Cardiac muscle cell (in vitro differentiated cells and primary cell): ENCODE results near the gene SHQ1. TPM values are rescaled to one million over a fixed set of nuclear protein-coding genes. Genes with fewer than 3 reads are reported as not detected.

Experiments
- DNase-seq, 2 donors: peaks; one replicate each; pipeline versions ENCODE4 v3.0.0 to v3.0.0-alpha.2; 2010 to 2017; ENCODE audit warnings: low read depth in 1 of 2, low spot score in 1 of 2
- H3K27ac ChIP-seq: fragments of 200-600 bp; sonication (generic); 2 replicates; pipeline ENCODE4 v1.5.1; 2016
- H3K27me3 ChIP-seq: fragments of 200-600 bp; sonication (generic); 2 replicates; pipeline ENCODE4 v1.6.0; 2016; ENCODE audit warnings: control low read depth
- H3K36me3 ChIP-seq: fragments of 200-600 bp; sonication (generic); 2 replicates; pipeline ENCODE4 v1.5.1; 2016; ENCODE audit warnings: control low read depth
- H3K4me1 ChIP-seq: fragments of 200-600 bp; sonication (generic); 2 replicates; pipeline ENCODE4 v1.8.1; 2017; ENCODE audit warnings: low read depth, mild to moderate bottlenecking, mixed run types
- H3K4me3 ChIP-seq: fragments of 200-600 bp; sonication (generic); 2 replicates; pipeline ENCODE4 v1.5.1; 2016; ENCODE audit warnings: mild to moderate bottlenecking
- H3K9me3 ChIP-seq: fragments of 200-600 bp; sonication (generic); 2 replicates; pipeline ENCODE4 v1.5.1; 2017; ENCODE audit warnings: low read depth, mild to moderate bottlenecking, control low read depth
- CTCF ChIP-seq: IDR thresholded peaks from 2 replicates; pipeline ENCODE4 v1.5.1; 2012; ENCODE audit warnings: low read depth, mild to moderate bottlenecking, low read length
- polyA plus RNA-seq: library from polyadenylated mRNA; unstranded; fragments of >200 nt; fragmentation: Nextera tagmentation; extraction: Ambion mirVana; gene quantifications from 2 replicates; pipeline ENCODE4 v1.2.1, GENCODE V29; 2016
- total RNA-seq: library from RNA; depleted of rRNA; stranded (reverse); fragments of >200 nt; gene quantifications from 2 replicates; pipeline ENCODE4 v1.2.3, GENCODE V29; 2016

Gene SHQ1
- total and polyA plus RNA-seq, 2 experiments from 2014 or later: 15.2 to 20.1 TPM

- no peaks in the 10 kb centered on the region for H3K27me3 ChIP-seq
- H3K36me3 ChIP-seq: no peaks in the 10 kb centered on the region
- no peak overlapping the region for H3K4me3 ChIP-seq
- TF ChIP-seq CTCF: no peak
- H3K27ac ChIP-seq: no peak overlapping the region
- no peaks in the 10 kb centered on the region for H3K9me3 ChIP-seq
- DNase-seq: no peak
- peaks cover 11% of the 10 kb centered on the region for H3K4me1 ChIP-seq
Observed at GRCh38 chr3:72816862-72817355, 31.3 kb downstream of the SHQ1 start.

GRCh38 chr3:72814308-72814707 lies 33.9 kb downstream of the SHQ1 start:
- no peak for TF ChIP-seq CTCF
- no peak overlapping the region for H3K27ac ChIP-seq
- no peak for DNase-seq

GRCh38 chr3:72812201-72812600 lies 36.0 kb downstream of the SHQ1 start:
- Histone ChIP-seq H3K27me3 (no peaks in the 10 kb centered on the region), H3K4me3 (no peak overlapping the region), H3K27ac (no peak overlapping the region), H3K4me1 (peaks cover 6% of the 10 kb centered on the region), H3K9me3 (no peaks in the 10 kb centered on the region), H3K36me3 (no peaks in the 10 kb centered on the region)
- no peak for DNase-seq
- no peak for TF ChIP-seq CTCF

More at GRCh38 chr3:72814308-72814707, 33.9 kb downstream of the SHQ1 start:
- no peaks in the 10 kb centered on the region for H3K27me3 ChIP-seq
- no peak overlapping the region for H3K4me3 ChIP-seq
- peaks cover 11% of the 10 kb centered on the region for H3K4me1 ChIP-seq
- H3K36me3 ChIP-seq: no peaks in the 10 kb centered on the region
- no peaks in the 10 kb centered on the region for H3K9me3 ChIP-seq

GRCh38 chr3:72811571-72811970 lies 36.7 kb downstream of the SHQ1 start:
- Histone ChIP-seq H3K27me3 (no peaks in the 10 kb centered on the region), H3K4me1 (peaks cover 2% of the 10 kb centered on the region), H3K27ac (no peak overlapping the region), H3K36me3 (no peaks in the 10 kb centered on the region), H3K9me3 (no peaks in the 10 kb centered on the region), H3K4me3 (no peak overlapping the region)
- DNase-seq: no peak
- TF ChIP-seq CTCF: no peak

GRCh38 chr3:72810659-72811434 lies 37.4 kb downstream of the SHQ1 start:
- H3K36me3 ChIP-seq: no peaks in the 10 kb centered on the region
- no peak overlapping the region for H3K27ac ChIP-seq
- no peaks in the 10 kb centered on the region for H3K27me3 ChIP-seq
- H3K9me3 ChIP-seq: no peaks in the 10 kb centered on the region
- TF ChIP-seq CTCF: no peak
- peaks cover 9% of the 10 kb centered on the region for H3K4me1 ChIP-seq
- no peak overlapping the region for H3K4me3 ChIP-seq
- peak in 1 of 2 donors; percentile 7 for DNase-seq
